Measurements from ENCODE around the gene MAP3K7.

MAP3K7 gene

GRCh38 chr6:90521955-90522354 is 64.9 kb downstream of the MAP3K7 start:
- DNase-seq, result no peak

DNA sequence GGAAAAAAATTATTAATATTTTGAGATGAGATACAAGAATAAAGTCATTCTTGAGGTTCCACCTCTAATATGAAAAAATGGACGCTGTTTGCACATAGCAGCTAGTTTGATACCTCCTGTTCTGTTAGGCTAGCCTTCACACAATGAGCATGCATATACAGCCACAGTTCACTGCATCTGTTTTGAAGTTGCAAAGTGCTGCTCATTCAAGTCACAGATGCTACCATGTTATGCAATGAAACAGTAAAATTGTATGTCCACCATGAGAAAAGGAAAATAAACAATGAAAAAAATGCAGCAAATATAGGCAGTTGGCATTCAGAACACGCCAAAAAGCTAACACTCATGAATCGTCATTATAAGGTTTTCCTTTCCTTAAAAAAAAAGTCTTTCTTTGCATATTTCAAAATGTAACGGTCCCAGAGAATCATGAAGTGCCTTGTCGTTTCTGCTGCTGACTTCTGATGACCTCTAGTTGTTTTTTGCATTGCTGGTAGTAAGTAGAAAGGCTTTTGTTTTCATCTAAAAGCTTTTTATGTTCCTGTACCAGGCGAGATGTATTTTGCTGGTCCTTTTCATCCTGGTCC is 70.7 kb downstream of the MAP3K7 start:
- DNase-seq, result no peak

GRCh38 chr6:90514496-90514895 is 72.4 kb downstream of the MAP3K7 start:
- no peak for DNase-seq

GRCh38 chr6:90508753-90509152 is 78.1 kb downstream of the MAP3K7 start:
- DNase-seq, result no peak

DNA sequence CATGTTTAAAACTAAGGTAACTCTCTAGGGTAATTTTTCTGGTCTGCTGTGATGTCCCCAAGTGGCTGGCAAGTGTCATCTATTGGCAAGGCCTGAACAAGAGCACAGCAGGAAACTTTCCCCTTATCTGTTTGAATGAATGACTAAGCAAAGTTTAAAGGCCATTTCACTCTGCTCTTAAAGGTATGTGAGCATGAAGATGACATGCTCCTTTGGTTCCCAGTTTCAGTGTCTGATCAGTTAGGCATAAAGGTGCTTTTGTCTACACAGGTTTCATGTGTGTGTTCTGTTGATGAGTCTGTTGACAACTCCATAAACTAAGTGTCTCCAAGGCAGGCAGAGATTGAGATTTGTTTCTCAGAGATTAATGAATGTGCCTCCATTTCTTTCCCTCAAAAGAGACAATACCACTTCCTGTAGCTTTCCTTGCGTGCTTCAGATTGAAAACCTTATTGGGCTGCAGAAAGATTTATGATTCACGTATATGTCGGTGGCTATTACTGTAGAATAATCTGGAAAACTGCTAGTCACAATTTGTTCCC is 83.9 kb downstream of the MAP3K7 start:
- no peak for DNase-seq

- DNase-seq, result no peak
Observed at GRCh38 chr6:90502381-90502780, 84.5 kb downstream of the MAP3K7 start.

DNA sequence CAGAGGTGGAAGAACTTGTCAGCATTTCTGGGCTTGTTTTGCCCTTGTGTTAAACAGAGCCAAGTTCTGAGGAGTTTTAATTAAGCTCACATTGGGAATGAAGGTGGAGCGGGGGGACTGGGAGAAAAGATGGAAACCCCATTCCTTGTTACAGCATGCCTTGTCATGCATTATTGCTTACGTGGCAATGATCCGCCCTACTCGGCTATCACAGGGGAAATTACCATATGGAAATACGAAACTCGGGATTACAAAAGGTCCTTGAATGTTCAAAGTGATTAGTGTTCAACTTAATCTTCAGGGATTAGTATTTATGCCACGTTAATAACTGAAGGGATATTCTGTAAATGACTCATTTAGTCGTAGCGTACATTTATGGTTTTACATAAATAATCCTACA is 86.4 kb downstream of the MAP3K7 start:
- DNase-seq, result no peak

DNA sequence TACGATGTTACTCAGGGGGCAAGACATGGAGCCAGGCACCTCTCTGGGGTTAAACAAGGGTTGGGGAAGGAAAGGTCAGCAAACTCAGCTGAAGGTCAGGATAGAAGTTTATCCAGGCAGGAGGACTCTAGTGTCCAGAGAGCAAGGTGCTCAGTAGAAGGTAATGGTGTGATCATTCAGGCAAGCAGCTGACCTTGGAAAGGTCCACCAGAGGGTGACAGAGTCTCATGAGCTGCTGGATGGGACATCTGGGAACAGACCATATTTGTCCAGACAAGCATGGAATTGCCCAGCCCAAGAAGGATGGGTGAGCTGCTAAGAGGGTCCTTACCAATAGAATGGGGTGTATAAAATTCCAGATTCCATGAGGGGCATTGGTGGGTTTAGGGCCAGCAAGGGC is 89.5 kb downstream of the MAP3K7 start:
- no peak for DNase-seq

DNA sequence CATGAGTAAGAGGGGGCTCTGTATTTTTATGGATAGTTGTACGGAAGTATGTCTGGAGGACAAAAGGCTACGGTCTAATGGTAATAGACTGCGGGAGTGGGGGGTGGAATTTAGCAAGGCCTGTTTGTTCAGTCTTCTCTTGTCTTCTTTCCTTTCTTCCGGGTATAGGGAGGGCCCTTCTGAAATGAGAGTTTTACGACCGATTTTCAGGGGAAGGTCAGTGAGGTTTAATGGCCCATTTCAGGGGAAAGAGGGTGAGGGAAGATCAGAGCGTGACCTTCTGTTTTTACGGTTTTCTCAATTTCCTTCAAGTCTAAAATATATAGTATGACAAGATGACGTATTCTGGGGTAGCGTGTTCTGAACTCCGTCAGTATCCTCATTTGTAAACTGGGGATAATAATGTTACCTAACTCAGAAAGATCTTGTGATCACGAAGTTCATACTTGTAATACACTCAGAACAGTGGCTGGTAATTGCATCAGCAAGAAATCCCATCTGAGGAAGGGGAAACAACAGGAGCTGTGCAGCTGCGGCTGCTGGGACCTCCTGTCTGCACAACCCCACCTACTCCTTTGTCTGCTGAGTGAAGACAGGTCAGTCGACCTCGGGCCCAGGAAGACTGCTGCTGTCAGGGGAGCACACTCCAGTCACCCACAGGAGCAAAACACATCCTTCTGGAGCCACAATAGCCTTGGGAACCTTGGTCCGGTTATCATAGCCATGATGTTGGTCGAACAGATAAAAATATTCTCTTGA is 90.4 kb downstream of the MAP3K7 start:
- DNase-seq, result no peak

- DNase-seq, result no peak
Observed at GRCh38 chr6:90495216-90495817, 91.6 kb downstream of the MAP3K7 start.

DNA sequence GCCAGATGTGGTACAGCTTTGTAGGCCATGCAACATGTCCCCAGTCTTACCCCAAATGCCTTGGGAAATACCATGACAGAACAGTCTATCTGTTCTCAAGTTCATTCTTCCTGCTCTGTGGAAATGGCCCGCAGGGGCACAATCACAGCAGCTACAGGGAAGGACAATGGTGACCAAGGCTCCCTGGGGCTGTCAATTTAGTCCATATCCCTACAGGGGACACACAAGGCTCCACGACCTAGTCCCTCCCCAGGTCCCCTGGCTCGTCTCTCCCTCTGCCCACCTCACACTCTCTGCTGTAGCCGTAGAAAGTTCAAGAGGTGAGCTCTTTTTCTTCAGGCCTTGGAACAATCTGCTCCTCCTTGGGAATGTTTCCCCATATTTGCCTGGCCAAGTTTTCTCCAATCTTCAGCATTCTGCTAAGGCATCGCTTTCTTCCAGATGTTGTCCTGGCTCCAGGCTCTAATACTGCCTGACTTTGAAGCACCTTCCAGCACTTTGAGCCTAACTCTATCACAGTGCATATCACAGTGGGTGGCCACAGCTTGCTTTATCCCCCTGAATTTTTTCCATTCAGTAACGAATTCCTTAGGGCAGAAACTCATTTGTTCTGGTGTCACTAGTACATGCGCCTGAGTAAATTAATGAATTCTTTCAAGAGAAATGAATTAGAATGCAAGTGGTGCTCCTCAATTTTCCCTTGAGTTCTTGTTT is 92.6 kb downstream of the MAP3K7 start:
- DNase-seq, result no peak

DNA sequence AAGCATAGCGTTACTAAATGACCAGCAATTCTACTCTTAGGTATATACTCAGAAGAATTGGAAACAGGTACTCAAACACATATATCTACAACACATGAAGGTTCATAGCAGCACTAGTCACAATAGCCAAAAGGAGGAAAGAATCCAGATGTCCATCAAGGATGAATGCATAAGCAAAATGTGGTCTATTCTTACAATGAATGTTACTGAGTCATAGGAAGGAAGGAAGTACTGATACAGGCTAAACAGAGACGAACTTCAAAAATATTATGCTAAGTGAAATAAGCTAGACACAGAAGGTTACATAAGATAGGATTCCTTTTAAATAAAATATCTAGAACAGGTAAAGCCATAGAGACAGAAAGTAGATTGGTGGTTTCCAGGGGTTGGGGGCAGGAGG is 93.5 kb downstream of the MAP3K7 start:
- DNase-seq, result no peak

GRCh38 chr6:90492798-90493197 is 94.1 kb downstream of the MAP3K7 start:
- no peak for DNase-seq

DNA sequence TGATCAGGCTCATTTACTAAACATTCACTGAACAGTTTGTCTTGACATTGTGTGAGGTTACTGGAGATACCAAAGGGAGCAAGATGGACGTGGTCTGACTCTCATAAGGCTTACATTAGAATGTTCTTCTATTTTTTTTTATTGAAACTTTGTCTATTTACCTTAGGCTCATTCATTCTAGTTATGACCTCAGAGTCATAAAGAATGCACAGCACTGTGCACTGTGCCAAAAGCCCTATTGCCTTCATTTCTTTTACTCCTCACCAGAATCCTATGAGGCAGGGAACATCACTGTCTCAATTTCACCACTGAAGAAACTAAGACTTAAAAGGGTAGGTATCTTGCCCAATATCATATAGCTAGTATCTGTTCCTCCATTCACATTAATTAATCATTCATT is 94.5 kb downstream of the MAP3K7 start:
- DNase-seq, result no peak

GRCh38 chr6:90490030-90490716 is 96.7 kb downstream of the MAP3K7 start:
- no peak for DNase-seq

DNA sequence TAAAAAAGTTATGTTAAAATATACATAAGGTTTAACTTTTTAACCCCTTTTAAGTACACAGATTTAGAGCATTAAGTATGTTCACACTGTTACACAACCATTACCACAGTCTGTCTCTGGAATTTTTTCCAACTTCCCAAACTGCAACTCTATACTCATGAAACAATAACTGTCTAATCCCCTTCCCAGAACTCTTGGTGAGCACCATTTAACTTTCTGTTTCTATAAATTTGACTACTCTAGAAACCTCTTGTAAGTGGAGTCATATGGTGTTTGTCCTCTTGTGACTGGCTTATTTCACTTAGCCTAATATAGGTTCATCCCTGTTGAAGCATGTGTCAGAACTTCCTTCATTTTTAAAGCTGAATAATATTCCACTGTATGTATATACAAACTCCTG is 98.1 kb downstream of the MAP3K7 start:
- no peak for DNase-seq

GRCh38 chr6:90485635-90486277 is 101.1 kb downstream of the MAP3K7 start:
- DNase-seq, result no peak

DNA sequence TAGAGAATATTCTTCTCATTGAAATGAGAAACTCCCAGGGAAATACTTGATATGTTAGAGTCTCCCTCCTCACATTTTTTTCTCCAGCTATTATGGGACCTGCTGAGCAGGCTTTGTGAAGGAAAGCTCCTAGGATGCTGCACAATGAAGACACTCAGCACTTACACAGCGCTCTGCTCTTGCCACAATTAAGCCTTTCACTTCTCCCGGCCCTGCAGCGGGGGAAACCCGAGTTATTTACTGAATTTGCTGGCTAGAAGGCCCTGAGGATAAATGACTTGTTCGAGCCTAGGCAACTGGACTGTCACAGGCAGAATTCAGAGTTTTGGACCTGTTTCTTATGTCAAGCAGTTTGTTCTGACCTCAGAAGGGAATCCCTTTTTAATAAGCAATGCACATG is 102.0 kb downstream of the MAP3K7 start:
- DNase-seq, result no peak

DNA sequence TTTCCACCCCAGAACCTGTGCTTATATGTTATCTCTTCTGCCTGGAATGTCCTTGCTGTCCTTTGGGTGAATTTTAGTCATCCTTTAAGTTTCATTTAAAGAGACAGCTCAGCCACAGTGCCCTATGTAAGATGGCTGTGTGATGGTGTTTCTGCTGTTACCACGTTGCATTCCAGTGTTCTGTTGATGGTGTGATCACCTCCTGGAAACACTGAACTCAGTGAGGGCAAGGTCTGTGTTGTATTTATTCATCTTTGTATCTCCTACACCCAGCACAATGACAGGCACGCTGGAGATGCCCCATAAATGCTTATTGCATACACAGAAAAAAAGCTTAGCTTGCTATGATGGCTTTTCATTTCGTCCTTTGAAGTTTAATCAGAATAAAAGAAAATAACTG is 102.5 kb downstream of the MAP3K7 start:
- no peak for DNase-seq

DNA sequence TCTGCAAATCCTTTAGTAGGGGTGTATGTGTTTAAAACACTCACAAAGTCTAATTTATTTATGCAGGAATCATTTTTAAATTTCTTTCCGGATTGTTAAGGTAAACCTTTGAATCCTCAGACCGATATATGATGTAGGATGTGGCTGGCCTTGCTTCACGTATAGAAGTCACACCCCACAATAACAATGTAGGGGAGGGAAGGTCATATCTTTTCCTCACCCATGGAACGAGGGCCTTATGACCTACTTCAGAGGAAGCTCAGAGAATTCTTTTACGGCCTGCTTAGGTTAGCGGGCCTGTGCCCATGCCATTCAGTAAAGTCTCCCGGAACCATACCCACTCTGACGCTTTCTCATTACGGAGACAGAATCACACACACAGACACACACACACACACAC is 102.9 kb downstream of the MAP3K7 start:
- DNase-seq, result no peak

DNA sequence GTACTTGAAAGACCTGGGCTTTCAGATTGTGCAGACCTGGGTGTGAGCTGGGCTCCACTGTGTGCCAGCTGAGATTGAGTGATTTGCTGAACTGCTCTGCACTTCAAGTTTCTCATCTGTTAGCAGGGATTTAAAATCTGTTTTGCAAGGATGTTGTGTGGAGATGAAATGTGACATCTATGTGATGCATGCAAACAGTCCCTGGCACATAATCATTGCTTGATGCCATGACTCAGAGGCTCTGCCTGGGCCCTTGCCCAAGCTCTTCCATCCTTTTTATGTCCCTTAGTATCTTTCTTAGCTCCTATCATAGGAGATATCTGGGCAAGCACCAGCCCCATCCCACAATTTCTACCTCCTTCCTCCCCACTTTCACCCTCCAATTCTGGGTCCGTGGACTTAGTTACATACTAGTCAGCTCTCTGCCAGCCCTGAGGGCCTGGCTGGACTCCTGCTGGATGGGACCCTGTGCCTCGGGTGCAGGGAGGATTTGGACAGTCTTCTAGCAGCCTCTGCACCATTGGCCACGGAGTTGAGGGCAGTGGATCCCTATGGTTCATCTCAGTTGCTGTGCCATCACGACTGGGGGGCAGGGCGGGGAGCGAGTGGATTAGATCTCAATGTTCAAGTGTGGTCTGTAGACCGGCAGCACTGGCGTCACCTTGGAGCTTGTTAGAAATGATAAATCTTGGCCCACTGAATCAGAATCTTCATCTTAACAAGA is 103.6 kb downstream of the MAP3K7 start:
- DNase-seq, result no peak

- no peak for DNase-seq
Observed at GRCh38 chr6:90480666-90481065, 106.2 kb downstream of the MAP3K7 start.

Data from NCI-H2029 (cell line).